Cortex of kidney (tissue), 1 donor: ENCODE data around the gene ANKRD63.

Experiments
- DNase-seq: peaks from one replicate; lab custom pipeline; 2025; lab: John Stamatoyannopoulos, UW

The ANKRD63 gene

DNA sequence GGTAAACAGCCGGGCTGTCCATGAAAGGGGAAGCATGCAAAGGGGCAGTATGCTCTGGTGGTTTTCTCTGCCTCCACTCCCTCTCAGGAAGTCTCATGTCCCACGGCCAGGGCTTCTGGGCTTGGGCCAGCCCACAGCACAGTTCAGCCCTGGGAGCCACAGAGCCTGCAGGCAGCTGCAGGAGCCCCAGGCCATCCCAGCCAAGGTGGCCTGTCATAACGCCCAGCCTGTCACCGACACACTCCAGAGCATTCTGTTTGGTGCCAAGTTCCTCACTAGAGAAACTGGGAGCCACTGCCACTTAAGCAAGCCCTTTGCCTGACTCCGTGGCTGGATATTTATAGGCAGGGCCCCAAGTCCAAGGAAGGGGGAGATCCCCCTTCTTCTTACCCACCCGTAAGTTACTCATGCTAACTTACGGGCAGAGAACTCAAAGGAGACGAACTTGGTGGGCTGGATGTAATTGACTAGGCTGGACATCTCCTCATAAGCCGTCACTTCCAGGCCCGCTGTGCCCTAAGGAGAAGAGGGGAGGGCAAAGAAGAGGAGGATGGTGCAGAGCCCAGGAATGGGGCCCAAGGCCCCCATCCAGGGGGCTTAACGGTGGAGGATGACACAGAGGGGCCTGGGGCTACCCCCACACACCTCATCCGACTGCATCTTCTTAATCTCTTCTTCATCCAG is 13.2 kb upstream of the ANKRD63 start:
- DNase-seq = no peak

- no peak for DNase-seq
Observed at GRCh38 chr15:40295297-40295696, 12.4 kb upstream of the ANKRD63 start.

GRCh38 chr15:40293905-40294895 is 11.3 kb upstream of the ANKRD63 start:
- no peak for DNase-seq

GRCh38 chr15:40293006-40293405 is 10.1 kb upstream of the ANKRD63 start:
- no peak for DNase-seq

GRCh38 chr15:40292246-40292645 is 9.4 kb upstream of the ANKRD63 start:
- no peak for DNase-seq

DNA sequence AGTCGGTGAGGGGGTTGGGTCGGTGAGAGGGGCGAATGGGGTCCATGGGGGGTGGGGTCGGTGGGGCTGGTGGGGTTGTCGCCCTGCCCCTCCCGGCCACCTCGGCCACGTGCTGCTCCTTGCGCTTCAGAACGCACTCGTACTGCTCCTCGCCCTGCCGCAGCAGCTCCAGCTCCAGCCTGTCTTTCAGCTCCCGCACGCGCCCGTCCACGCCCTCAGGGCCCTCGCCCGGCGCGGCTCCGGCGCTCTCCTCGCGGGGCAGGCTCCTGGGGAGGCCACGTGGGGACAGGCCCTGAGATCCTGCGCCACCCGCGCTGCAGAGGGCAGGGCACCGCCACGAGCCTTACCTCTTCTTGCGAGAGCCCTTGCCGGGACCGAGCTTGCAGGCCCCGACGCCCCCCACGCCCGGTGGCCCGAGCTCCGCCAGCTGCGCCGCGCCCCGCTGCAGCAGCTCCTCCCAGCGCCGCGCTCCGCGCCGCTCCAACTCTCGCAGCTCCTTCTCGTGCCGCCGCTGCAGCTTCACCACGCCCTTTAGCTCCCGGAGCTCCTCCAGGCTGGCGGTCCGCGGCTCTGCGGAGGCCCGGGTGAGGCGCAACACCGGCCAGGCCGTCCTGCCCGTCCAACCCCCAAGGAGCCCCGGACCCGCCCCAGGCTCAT is 8.2 kb upstream of the ANKRD63 start:
- DNase-seq = no peak

- DNase-seq = no peak
Observed at GRCh38 chr15:40290545-40290917, 7.7 kb upstream of the ANKRD63 start.

DNA sequence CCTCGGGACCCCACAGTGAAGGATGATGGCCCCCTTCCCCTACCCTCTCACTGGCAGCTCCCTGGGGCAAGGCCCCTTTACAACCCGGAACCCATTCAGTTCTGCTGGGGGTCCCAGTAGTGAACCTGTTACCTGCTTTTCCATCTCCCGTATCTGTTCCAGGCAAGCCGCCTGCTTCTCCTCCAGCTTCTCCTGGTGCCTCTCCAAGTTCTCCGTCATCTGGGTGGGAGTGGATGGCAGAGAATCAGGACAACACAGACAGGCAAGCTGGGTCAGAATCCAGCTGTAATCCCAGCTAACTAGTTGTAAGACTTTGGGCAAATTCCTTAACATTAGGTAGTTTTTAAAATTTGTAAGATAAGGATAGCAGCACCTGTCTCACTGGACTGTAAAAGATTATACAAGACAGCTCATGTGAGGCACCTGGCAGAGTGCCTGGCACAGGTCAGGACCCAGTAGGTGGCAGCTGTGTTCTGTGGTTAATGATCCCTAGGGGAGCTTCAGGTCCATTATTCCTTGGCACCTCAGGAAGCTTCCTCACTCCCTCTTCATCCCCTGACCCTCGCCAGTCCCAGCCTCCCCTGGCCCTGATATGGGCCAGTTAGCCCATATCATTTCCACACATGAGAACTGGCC is 6.4 kb upstream of the ANKRD63 start:
- DNase-seq = no peak

DNA sequence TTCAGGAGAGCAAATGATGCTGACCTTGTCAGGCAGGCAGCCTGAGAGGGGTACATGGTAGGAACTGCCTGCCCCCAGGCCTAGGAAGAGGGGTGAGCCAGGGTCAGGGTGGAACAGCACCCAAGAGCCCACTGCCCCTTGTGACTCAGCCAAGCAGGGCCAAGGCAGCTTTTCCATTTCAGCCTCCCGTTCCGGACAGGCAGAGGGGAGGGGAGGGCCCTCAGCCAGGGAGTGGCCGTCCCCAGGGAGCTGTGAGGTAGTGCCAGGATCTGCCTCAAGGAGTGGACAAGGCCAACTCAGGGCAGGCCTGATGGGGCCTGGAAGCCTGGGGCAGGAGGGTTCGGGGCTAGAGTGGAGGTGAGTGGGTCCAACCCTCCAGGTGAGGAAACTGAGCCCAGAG is 5.1 kb upstream of the ANKRD63 start:
- no peak for DNase-seq

GRCh38 chr15:40287505-40287904 is 4.6 kb upstream of the ANKRD63 start:
- DNase-seq = no peak

GRCh38 chr15:40286794-40287193 is 3.9 kb upstream of the ANKRD63 start:
- DNase-seq = no peak

DNA sequence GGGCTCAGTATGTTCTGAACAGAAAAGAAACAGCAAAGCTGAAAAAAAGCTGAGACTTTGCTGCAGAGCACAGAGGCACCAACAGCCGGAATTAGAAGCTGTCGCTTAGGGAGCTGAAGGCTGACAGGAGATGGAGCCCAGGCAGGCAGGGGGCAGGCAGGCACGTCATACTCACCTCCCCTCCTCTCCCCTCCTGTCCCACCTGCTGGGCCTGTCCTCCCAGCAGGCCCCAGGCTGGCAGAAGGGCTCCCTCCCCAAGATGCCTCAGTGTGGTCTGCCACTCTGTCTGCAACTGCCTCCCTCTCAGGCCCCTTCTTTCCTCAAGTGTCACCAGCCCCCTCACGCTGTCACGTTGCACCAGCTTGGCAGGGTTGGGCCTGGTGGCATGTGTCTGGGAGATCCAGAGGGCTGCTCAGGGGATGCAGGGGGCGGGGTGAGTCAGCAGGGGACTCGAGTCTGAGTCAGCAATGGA is 3.2 kb upstream of the ANKRD63 start:
- DNase-seq = no peak

DNA sequence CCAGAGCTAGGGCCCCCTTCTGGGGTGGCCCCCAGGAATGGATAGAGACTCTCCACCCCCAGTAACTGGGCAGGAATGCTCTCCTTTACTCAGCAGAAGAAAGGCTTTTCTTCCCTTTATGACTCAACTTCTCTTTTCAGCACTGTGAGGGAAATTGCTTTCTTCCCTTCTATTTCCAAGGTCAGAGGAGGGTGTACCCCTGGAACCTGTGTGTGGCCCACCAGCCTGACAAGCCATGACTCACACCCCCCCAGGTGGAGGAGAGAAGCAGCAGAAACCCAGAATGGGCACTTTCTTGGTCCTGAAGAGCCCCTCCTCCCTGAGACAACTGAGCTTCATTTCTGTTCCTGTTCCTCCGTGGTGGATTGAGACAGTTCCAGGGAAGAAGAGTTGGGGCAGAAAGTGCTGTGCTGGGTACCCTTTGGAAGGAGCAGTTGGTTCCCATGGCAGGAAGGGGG is 2.7 kb upstream of the ANKRD63 start:
- no peak for DNase-seq

DNA sequence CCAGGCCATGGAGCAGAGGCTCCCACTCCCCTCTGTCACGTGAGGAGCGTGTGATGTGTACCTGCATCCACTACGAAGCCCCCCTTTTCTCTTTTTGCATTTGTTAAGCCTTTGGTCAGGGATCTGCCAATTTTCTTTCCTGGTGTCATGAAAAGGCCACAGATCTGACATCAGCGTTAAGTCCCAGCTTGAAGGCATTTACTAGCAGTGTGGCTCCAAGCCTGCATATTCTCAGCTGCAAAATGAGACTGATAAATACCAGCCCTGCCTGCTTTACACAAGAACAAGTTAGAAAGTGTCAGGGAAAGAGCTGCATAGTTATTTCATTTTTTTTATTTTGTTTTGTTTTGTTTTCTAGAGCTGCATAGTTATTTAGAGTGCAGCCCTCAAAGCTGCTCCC is 2.3 kb upstream of the ANKRD63 start:
- DNase-seq = no peak

GRCh38 chr15:40283615-40284300 is 894 bp upstream of the ANKRD63 start:
- no peak for DNase-seq

DNA sequence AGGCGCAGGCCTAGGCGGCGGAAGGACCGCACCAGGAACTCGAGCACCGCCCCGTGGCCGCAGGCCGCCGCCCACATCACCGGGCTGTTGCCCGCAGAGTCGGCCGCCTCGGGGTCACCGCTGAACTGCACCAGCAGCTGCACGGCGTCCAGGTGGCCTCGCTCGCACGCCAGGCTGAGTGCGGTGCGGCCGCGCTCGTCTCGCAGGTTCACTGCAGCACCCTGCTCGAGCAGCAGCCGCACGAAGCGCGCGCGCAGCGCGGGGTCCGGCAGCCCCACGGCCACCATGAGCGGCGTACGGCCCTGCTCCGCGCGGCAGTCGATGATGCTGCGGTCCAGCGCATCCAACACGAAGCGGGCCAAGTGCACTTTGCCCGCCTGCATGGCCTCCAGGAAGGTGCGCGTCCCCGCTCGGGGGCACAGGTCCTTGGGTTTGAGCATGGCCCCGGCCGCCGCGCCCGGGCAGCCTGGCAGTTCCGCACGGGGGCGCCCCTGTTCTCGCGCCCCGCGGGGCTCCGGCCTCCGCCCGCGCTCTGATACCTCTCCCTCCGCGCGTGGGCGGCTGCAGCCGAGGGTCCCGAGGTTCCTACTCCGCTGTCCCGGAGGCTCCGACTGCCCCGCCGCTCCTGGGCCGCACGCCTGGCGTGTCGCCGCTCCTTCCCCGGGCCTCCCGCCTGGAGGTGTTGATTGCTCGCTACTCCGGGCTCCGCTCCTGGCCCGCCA is 556 bp downstream of the ANKRD63 start:
- DNase-seq = no peak

GRCh38 chr15:40281801-40282146 is 1.1 kb downstream of the ANKRD63 start:
- no peak for DNase-seq

DNA sequence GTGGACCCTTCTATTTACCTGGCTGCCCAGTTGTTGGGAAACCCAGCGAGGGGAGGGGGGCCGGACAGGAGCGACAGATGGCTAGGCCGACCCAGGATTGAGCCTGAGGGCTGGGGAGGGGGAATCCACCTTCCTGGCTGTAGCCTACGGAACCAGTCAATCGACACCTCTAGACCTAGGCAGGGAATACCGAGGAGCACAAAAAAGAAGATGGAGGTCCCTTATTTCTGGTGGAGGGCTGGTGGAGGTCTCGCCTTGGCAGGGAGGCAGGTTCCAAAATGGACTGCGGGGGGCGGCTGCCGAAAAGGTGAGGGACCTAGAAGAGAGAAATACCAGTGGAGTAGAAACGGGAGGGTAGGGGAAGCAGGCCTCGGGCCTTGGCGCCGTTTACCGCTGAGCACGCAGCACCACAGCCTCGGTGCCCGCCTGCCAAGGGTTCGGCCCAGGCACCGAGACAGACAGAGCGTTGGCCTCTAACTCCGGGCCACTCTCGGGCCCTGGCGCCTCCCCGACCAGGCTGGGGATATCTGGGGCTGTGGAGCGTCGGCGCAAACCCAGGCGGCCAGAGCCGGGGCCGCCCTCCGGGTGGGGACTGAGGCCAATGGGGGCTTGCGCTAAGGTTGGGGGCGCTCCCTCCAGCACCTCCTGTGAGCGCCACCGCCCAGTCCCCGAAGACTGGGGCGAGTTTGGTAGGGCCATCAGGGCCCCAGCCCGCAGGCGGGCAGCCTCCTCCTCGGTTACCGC is 1.6 kb downstream of the ANKRD63 start:
- DNase-seq = no peak

GRCh38 chr15:40280260-40281056 is 2.4 kb downstream of the ANKRD63 start:
- DNase-seq = no peak
